ENCODE measurements around the gene TNFRSF4.

GRCh38 chr1:1197551-1198422, 16.2 kb downstream of the TNFRSF4 start:
- TF ChIP-seq POLR2A (IDR thresholded peaks at IDR 0.05) (no peak), CTCF (IDR thresholded peaks at IDR 0.05) (no peak)

Measured in tibial nerve (tissue), 3 donors.